Uterus (tissue), 2 donors: ENCODE data around the gene PAIP2.

ENCODE experiments used
- CTCF ChIP-seq, 4 experiments: fragments of 200-600 bp in 2 of 4; fragments of 450-650 bp in 2 of 4; sonication (generic) in 2 of 4; IDR thresholded peaks; one replicate each; pipeline ENCODE4 v1.5.1; 2016 to 2019; ENCODE audit warnings: antibody characterized with exemption in 4 of 4, mild to moderate bottlenecking in 2 of 4, moderate library complexity in 1 of 4
- POLR2A ChIP-seq, 2 donors: fragments of 450-650 bp; IDR thresholded peaks; one replicate each; pipeline ENCODE4 v1.6.1; 2016; ENCODE audit warnings: antibody characterized with exemption in 2 of 2, mild to moderate bottlenecking in 1 of 2, moderate library complexity in 1 of 2

DNA sequence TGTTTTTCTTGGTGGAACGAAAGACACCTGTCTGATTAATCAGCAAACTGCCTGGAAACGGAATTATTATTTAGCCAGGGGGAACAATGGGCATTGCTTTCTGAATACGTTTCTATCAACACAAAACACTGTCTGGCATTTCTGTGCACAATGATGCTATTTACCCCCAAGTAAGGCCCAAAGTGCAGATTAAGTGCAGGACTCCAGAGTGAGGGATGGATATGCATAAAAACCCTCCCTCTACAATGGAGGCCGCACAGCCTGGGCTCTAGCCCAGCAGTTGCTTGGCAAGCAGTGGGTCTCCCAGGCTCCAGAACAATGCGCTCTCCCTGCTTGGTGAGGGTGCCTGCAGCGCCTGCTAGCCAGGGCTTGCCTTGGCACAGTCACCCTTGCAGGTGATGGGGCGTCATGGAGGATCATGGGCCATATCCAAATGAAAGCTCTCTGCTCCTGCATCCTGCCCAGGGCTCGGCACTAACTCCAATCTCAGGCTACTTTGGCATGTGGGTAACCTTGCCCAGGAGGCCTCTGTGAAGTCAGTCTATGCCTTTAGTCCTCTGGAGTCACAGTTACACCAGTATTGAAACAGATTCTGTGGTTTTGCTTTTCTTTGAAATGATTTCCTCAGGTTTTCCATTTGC lies 73.7 kb downstream of the PAIP2 start:
- no peak for TF ChIP-seq CTCF (IDR thresholded peaks at IDR 0.05)
- no peak for TF ChIP-seq POLR2A (IDR thresholded peaks at IDR 0.05)
